Activated naive CD4-positive, alpha-beta T cell (primary cell): Measurements from ENCODE around the gene ZBTB16.
"Not testable (repeated sequence)": the region's sequence is repeated elsewhere in the genome, so short reads cannot be mapped to it uniquely, and the experiment has no call there.

Source experiments
- DNase-seq, 4 experiments: peaks; one replicate each; lab custom pipeline; 2025; lab: John Stamatoyannopoulos, UW

The ZBTB16 gene

DNA sequence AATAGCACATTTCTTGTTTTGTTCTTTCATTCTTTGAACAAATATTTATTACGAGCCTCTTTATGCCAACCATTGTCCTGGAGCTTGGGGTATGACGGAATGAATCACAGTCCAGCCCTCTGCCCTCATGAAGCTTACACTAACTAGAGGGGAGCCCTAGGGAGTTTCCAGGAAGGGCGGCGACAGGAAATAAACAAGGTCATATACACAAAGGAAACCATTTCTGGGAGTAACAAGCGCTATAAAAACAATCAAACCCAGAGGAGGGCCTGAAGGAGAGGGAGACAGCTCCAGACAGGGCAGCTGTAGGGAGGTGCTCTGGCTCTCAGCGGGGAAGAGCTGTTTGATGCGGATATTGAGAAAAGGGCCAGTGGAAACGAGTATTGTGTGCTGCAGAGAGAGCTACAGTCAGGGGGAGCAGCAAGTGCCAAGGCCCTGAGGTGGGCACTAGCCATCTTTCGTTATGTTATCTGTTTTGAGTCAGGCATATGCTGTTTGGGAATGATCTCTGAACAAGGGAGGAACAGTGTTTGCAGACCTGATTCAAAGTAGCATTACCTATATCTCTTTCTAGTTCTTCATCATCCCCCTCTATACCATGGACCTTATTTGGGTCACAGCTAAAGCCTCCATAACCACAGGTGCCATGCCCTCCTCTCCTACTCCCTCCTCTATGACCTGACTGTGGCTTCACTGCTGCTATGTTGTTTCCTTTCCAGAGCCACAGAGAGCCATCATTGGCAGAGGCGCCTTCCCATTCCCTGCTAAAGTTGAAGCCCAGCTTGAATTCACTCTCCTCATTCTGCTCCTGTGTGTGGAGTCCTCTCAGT is 15.3 kb upstream of the ZBTB16 start:
- no peak for DNase-seq

- DNase-seq = no peak
These were observed 12.2 kb upstream of the ZBTB16 start for GRCh38 chr11:114047327-114047726.

DNA sequence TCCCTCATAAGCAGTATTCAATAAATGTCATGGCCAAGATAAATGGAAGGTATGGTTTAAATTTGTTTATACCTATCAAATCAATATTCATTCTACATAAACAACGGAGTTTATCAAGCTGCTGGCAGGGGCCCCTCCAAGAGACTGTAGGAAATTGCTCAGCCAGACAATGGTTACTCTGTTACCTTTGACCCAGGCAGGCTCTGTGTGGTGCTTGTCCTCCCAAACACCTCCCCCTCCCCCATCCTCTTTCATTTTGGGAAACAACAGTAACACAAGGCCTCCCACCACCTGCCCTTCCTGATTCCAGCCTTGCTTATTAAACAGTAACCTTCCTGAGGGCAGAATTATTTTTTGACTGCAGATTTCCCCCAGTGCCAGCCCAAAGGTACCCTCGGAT is 10.5 kb upstream of the ZBTB16 start:
- DNase-seq = no peak

DNA sequence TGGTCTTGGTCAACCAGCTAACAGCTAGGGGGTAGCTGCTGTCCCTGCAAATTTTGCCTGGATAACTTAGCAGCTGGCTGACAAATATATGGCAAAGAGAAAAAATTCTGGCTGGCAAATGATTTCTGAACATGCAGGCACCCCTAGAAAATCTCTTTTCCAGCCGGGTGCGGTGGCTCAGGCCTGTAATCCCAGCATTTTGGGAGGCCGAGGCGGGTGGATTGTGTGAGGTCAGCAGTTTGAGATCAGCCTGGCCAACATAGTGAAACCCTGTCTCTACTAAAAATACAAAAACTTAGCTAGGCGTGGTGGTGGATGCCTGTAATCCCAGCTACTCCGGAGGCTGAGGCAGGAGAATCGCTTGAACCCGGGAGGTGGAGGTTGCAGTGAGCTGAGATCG is 9.7 kb upstream of the ZBTB16 start:
- DNase-seq = not testable (repeated sequence)

GRCh38 chr11:114050258-114050927 is 9.1 kb upstream of the ZBTB16 start:
- no peak for DNase-seq

DNA sequence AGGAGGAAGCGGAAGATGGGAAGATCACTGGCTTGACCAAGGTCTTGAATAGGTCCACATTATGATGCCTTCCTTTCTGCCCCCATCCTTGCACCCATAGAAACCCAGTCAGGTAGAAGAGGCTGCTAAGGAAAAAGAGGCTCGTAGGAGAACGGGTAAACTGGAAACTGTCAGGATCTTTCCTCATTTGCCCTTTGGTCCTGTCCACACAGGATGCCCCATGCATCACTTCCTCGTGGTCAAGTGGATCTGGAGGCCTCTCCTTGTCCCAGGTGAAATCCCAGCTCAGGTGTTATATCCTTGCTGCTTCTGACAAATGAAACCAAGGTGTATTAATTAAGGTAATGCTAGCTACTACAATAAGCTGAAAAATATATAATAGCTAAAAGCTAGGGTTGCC is 8.0 kb upstream of the ZBTB16 start:
- no peak for DNase-seq

- DNase-seq = no peak
These were observed 7.4 kb upstream of the ZBTB16 start for GRCh38 chr11:114052160-114052559.

GRCh38 chr11:114053406-114053805 is 6.1 kb upstream of the ZBTB16 start:
- DNase-seq = no peak

- DNase-seq = no peak
These were observed 4.7 kb upstream of the ZBTB16 start for GRCh38 chr11:114054806-114055205.

- DNase-seq = no peak
These were observed 3.1 kb upstream of the ZBTB16 start for GRCh38 chr11:114056409-114056808.

- DNase-seq = no peak
These were observed 2.4 kb upstream of the ZBTB16 start for GRCh38 chr11:114057147-114057546.

DNA sequence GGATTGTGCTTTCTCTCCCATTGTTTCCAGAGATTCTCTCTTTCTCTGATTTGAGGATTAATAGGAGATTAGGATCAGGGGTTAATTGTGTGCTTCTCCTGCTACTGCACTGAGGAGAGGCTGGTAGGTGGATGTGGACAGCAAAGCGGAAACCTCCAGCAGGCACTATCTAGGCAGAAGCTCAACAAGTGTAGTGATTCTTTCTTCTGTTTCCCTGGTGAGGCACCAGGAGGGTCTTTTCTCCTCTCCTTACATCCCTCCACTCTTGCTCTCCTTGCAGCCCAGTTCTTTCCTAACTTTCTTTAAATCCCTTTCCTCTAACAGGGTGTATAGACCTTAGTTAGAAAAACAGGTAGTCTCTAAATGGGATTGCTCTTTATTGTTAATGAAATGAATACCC is 1.9 kb upstream of the ZBTB16 start:
- no peak for DNase-seq

GRCh38 chr11:114058026-114058706 is 1.3 kb upstream of the ZBTB16 start:
- no peak for DNase-seq

DNA sequence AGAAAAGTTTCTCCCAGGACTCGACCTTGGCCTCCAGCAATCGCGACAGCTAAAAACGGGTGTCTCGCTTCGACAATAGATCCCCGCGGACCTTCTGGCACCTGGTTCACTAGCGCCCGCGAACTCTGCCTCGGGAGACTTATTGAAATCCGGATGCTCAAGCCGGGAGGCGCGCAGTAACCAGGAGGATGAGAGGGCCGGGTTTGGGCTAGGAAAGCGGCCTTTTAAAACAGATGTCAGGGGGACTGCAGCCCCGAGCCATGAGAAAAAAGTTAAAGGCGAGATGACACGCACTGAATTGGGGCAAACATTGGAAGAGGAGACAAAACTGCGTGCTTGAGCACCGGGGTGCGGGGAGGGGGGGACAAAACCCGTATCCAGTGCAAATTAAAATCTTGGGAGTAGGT is 637 bp upstream of the ZBTB16 start:
- no peak for DNase-seq

- no peak for DNase-seq
These were observed 477 bp downstream of the ZBTB16 start for GRCh38 chr11:114059984-114060391.

- DNase-seq = peak in 1 of 4 experiments; percentile 20
These were observed 1.0 kb downstream of the ZBTB16 start for GRCh38 chr11:114060392-114061047.

GRCh38 chr11:114061048-114061680 is 1.7 kb downstream of the ZBTB16 start:
- no peak for DNase-seq

- no peak for DNase-seq
These were observed 2.2 kb downstream of the ZBTB16 start for GRCh38 chr11:114061681-114062049.

DNA sequence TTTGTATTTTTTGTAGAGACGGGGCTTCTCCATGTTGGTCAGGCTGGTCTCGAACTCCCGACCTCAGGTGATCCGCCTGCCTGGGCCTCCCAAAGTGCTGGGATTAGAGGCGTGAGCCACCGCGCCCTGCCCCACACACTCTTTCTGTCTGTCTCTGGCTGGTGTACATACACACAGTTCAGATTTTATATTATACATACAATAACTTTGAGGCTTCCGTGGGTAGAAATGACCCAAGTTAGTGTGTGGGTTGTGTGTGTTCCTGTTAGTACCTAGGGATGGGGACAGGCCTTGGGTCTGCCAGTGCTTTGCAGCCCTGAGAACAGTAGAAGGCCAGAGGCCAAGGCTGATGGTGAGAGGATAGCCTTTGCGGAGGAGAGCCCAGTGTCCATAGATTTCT is 2.8 kb downstream of the ZBTB16 start:
- DNase-seq = no peak

- DNase-seq = no peak
These were observed 3.8 kb downstream of the ZBTB16 start for GRCh38 chr11:114063149-114063828.

- DNase-seq = no peak
These were observed 4.3 kb downstream of the ZBTB16 start for GRCh38 chr11:114063829-114064201.
